Osteoblast (primary cell): ENCODE results near the gene LHX2. TPM values are rescaled to one million over a fixed set of nuclear protein-coding genes. Genes with fewer than 3 reads are reported as not detected.

ENCODE experiments used
- DNase-seq: peaks from one replicate; pipeline ENCODE4 v3.0.0; 2011; ENCODE audit warnings: low spot score, mixed read lengths; ENCODE audit not compliant: insufficient read length; ENCODE audit errors: missing footprints
- H2AFZ ChIP-seq: 2 replicates; pipeline ENCODE4 v1.6.0; 2011; ENCODE audit warnings: mild to moderate bottlenecking, low read length
- H3K27ac ChIP-seq: 2 replicates; pipeline ENCODE4 v1.5.1; 2011; ENCODE audit warnings: mild to moderate bottlenecking, low read depth, low read length, moderate library complexity
- H3K27me3 ChIP-seq: 2 replicates; pipeline ENCODE4 v1.6.0; 2012; ENCODE audit warnings: mild to moderate bottlenecking, control low read depth, inconsistent platforms, low read length, moderate library complexity; ENCODE audit not compliant: insufficient read depth
- H3K36me3 ChIP-seq: 2 replicates; pipeline ENCODE4 v1.5.1; 2011; ENCODE audit warnings: mild to moderate bottlenecking, low read length, control low read depth, moderate library complexity; ENCODE audit not compliant: insufficient read depth
- H3K4me1 ChIP-seq: 2 replicates; pipeline ENCODE4 v1.5.1; 2011; ENCODE audit warnings: mild to moderate bottlenecking, low read length, control low read depth, moderate library complexity; ENCODE audit not compliant: insufficient read depth
- H3K4me2 ChIP-seq: 2 replicates; pipeline ENCODE4 v1.6.0; 2011; ENCODE audit warnings: mild to moderate bottlenecking, low read length; ENCODE audit not compliant: insufficient read depth
- H3K4me3 ChIP-seq: fragments of 200-600 bp; sonication (generic); 3 replicates; pipeline ENCODE4 v1.5.1; 2012; ENCODE audit warnings: mild to moderate bottlenecking, low read length, inconsistent platforms; ENCODE audit not compliant: insufficient read depth
- H3K79me2 ChIP-seq: 2 replicates; pipeline ENCODE4 v1.6.0; 2012; ENCODE audit warnings: mild to moderate bottlenecking, low read length, control low read depth, inconsistent platforms; ENCODE audit not compliant: insufficient read depth
- H3K9me3 ChIP-seq: 2 replicates; pipeline ENCODE4 v1.5.1; 2011; ENCODE audit warnings: low read depth, low read length, control low read depth
- H4K20me1 ChIP-seq: 2 replicates; pipeline ENCODE4 v1.6.0; 2012; ENCODE audit warnings: mild to moderate bottlenecking, low read length, control low read depth; ENCODE audit not compliant: insufficient read depth
- total RNA-seq: library from RNA; depleted of rRNA; stranded (reverse); fragments of >200 nt; gene quantifications from 2 replicates; pipeline ENCODE4 v1.2.3, GENCODE V29; 2012
- TF ChIP-seq, protein P1 (sequence below): IDR thresholded peaks from 2 replicates; pipeline ENCODE4 v1.5.1; 2011; ENCODE audit warnings: mild to moderate bottlenecking, low read depth, low read length, moderate library complexity; ENCODE audit errors: extremely low read depth

LHX2 gene
- total RNA-seq, 1 donor: not detected

DNA sequence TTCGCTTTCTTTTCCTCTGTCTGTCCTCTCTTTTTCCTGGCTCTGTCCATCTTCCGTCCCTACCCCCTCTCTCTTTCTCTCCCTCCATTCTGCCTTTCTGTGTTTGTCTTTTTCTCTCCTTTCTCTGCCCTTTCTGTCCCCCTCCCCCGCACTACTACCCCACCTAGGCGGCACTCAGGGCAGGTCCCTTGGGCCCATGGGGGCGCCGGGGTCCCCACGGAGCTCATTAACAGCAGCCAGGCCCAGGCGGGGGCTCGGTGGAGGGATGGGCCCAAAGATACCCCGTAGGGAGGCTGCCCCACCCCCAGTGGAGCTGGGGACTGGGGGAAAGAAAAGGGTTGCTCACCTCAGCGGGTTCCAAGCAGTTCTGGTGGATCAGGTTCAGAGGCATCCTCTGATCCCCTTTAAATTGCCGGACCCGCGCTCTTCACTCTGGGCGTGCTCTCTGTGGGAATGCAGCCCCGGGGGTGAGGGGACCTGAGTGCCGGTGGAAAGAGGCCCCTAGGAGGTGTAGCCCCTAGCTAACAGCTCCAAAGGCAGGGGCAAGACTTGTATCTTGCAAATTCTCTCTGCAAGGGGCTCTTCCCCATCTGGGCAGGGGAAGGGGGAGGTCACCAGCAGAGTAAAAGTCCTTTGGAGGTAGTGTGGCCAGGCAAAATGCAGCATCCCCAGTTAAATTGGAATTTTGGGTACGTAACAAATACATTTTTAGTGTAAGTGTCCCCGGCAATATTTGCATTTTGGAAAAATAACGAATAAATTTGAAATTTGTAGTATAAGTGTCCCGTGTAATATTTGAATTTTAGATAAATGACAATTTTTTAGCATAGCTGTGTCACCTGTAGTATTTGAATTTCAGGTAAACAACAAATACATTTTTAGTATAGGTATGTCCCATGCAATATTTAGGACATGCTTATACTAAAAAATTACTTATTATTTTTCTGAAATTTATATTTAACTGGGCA, 7.4 kb downstream of the LHX2 start:
- H3K4me2 ChIP-seq: peak overlapping the region; percentile 76

DNA sequence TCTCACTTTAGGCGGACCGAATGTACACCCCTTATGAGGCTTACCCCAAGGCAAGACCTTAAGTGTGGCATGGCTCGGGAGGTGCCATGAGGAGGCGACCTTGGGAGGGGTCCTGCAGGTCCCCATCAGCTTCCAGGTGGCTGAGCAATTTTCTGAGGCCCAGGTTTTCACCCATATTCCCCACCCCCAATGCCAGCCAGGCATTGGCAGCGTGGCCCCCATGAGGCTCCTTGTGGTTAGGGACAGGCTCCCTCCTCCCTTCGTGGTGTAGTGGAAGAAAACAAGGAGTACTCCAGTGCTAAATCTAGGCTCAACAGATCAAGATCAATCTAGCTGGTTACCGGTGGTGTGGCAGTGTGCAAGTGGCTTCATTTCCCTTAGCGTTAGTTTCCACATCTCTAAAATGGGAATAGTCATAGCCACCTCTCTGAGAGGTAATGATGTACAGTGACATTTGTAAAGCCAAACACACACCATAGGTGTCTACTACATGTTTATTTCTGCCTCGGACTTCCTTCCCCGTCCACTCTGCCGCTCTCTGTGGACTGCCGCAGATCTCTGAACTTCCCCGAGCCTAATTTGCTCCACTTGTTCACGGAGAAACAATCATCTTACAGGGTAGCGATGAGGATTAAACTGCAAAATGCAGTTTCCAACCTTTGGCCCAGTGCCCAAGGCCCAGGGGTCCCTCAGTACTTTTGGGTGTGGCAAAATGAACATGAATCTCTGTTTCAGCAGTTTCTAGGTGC, 8.4 kb downstream of the LHX2 start:
- peaks cover 85% of the 10 kb centered on the region for H3K27me3 ChIP-seq
- H2AFZ ChIP-seq: no peak overlapping the region
- no peaks in the 10 kb centered on the region for H3K36me3 ChIP-seq
- H3K9me3 ChIP-seq: no peaks in the 10 kb centered on the region
- H3K4me2 ChIP-seq: no peak overlapping the region
- TF ChIP-seq, protein P1, sequence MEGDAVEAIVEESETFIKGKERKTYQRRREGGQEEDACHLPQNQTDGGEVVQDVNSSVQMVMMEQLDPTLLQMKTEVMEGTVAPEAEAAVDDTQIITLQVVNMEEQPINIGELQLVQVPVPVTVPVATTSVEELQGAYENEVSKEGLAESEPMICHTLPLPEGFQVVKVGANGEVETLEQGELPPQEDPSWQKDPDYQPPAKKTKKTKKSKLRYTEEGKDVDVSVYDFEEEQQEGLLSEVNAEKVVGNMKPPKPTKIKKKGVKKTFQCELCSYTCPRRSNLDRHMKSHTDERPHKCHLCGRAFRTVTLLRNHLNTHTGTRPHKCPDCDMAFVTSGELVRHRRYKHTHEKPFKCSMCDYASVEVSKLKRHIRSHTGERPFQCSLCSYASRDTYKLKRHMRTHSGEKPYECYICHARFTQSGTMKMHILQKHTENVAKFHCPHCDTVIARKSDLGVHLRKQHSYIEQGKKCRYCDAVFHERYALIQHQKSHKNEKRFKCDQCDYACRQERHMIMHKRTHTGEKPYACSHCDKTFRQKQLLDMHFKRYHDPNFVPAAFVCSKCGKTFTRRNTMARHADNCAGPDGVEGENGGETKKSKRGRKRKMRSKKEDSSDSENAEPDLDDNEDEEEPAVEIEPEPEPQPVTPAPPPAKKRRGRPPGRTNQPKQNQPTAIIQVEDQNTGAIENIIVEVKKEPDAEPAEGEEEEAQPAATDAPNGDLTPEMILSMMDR: no peak
- H3K79me2 ChIP-seq: no peaks in the 10 kb centered on the region
- peak; percentile 79 for DNase-seq
- H3K4me3 ChIP-seq: no peak overlapping the region
- no peak overlapping the region for H3K27ac ChIP-seq
- no peaks in the 10 kb centered on the region for H4K20me1 ChIP-seq
- H3K4me1 ChIP-seq: no peaks in the 10 kb centered on the region

More for the DNA sequence above, 7.4 kb downstream of the LHX2 start:
- no peaks in the 10 kb centered on the region for H3K79me2 ChIP-seq
- peak overlapping the region; percentile 64 for H3K4me3 ChIP-seq
- H3K36me3 ChIP-seq: no peaks in the 10 kb centered on the region
- TF ChIP-seq, protein P1: no peak
- H3K27ac ChIP-seq: no peak overlapping the region
- H3K27me3 ChIP-seq: peaks cover 88% of the 10 kb centered on the region
- H3K9me3 ChIP-seq: no peaks in the 10 kb centered on the region
- peak; percentile 76 for DNase-seq
- H2AFZ ChIP-seq: peak overlapping the region; percentile 56
- H3K4me1 ChIP-seq: no peaks in the 10 kb centered on the region
- H4K20me1 ChIP-seq: no peaks in the 10 kb centered on the region

DNA sequence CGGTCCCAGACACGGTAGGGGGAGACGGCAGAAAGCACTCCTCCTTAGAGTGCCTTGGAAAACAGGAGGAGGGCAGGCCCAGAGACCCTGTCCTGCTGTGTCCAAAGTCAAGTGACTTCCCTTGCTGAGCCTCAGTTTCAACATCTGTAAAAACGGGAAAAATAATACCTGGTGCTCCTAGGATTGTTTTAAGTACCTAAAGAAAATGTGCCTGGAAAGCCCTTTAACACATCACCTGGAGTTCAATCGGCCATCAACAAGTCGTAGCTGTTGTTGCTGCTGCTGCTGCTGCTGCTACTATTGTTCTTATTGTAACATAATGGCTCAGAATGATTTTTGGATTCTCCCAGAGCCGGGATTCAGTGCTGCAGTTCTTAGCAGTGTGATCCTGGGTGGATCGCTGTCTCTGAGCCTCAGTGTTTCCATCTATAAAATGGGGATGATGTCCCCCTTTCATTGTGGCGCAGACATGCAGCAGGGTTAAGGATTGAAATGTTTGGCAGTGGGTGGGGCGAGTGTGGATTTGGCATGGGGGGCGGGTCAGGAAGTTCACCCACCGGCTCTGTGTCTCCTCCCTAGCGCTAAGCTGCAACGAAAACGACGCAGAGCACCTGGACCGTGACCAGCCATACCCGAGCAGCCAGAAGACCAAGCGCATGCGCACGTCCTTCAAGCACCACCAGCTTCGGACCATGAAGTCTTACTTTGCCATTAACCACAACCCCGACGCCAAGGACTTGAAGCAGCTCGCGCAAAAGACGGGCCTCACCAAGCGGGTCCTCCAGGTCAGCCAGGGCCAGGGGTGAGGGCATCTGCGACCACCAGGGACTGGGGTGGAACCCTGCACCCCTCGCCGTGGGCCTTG, 9.2 kb downstream of the LHX2 start:
- peaks cover 77% of the 10 kb centered on the region for H3K27me3 ChIP-seq
- no peaks in the 10 kb centered on the region for H3K4me1 ChIP-seq
- no peaks in the 10 kb centered on the region for H3K9me3 ChIP-seq
- H3K79me2 ChIP-seq: no peaks in the 10 kb centered on the region
- H3K4me3 ChIP-seq: no peak overlapping the region
- no peak overlapping the region for H3K4me2 ChIP-seq
- DNase-seq: peak; percentile 73
- TF ChIP-seq, protein P1: no peak
- no peak overlapping the region for H3K27ac ChIP-seq
- no peak overlapping the region for H2AFZ ChIP-seq
- no peaks in the 10 kb centered on the region for H4K20me1 ChIP-seq
- H3K36me3 ChIP-seq: no peaks in the 10 kb centered on the region
